ENCODE results near the gene RINT1.

- TF ChIP-seq EZH2phosphoT487 (IDR thresholded peaks at IDR 0.05; ENCODE audit: insufficient read depth, low read depth) (no peak), EZH2 (IDR thresholded peaks at IDR 0.05; ENCODE audit: insufficient read depth, poor library complexity, severe bottlenecking) (no peak)
These were observed 6.3 kb downstream of the RINT1 start for GRCh38 chr7:105538339-105538738.
